PC-3 (cell line): ENCODE measurements around the gene PPP1R1B. TPM values are rescaled to one million over a fixed set of nuclear protein-coding genes. Genes with fewer than 3 reads are reported as not detected.
A peak's percentile ranks its signal among the peaks of the same experiment; 100 is the strongest.

ENCODE experiments used
- ATAC-seq: fragments of 200-7000 bp; cut with Tn5 transposase; 2 replicates; pipeline ENCODE4 v1.9.1; 2020; ENCODE audit warnings: mild to moderate bottlenecking, moderate library complexity
- BruUV-seq: library from RNA; stranded (reverse); fragments of 400-500 nt; replicated peaks from 2 replicates; lab custom pipeline; 2021; lab: Mats Ljungman, UMichigan
- CTCF ChIA-PET: fragments of 300-600 bp; sonication (Branson Sonifier 250); formaldehyde crosslinking; loops from one replicate; lab custom pipeline; 2022; ENCODE audit warnings: antibody characterized with exemption; lab: Charles Lee
- POLR2A ChIA-PET: fragments of 300-600 bp; sonication (Branson Sonifier 250); formaldehyde crosslinking; loops from one replicate; lab custom pipeline; 2022; ENCODE audit warnings: antibody characterized with exemption; ENCODE audit not compliant: unreplicated experiment; lab: Charles Lee
- DNase-seq: peaks from one replicate; pipeline ENCODE4 v3.0.0-alpha.2; 2015
- H2AFZ ChIP-seq: fragments of 300-600 bp; sonication (generic); 2 replicates; pipeline ENCODE4 v1.6.0; 2016; ENCODE audit warnings: antibody characterized with exemption, low read length
- H3F3A ChIP-seq: fragments of 300-600 bp; sonication (generic); one replicate; pipeline ENCODE4 v1.6.0; 2017; ENCODE audit warnings: antibody characterized with exemption, low read length, control low read depth, mild to moderate bottlenecking; ENCODE audit not compliant: unreplicated experiment
- H3K27ac ChIP-seq: fragments of 300-600 bp; sonication (generic); 2 replicates; pipeline ENCODE4 v1.5.1; 2016; ENCODE audit warnings: mild to moderate bottlenecking, low read length
- H3K27me3 ChIP-seq: fragments of 300-600 bp; sonication (generic); 2 replicates; pipeline ENCODE4 v1.6.1; 2016; ENCODE audit warnings: low read length, mixed read lengths
- H3K36me3 ChIP-seq: fragments of 300-600 bp; sonication (generic); 2 replicates; pipeline ENCODE4 v1.6.1; 2016; ENCODE audit warnings: low read depth, mixed run types, low read length, mixed read lengths
- H3K4me1 ChIP-seq: fragments of 300-600 bp; sonication (generic); 2 replicates; pipeline ENCODE4 v1.5.1; 2016; ENCODE audit warnings: low read length; ENCODE audit not compliant: insufficient read depth
- H3K4me2 ChIP-seq: fragments of 300-600 bp; sonication (generic); 2 replicates; pipeline ENCODE4 v1.6.0; 2016; ENCODE audit warnings: low read length
- H3K4me3 ChIP-seq: fragments of 300-600 bp; sonication (generic); 2 replicates; pipeline ENCODE4 v1.5.1; 2016; ENCODE audit warnings: mild to moderate bottlenecking, low read length, mixed read lengths
- H3K79me2 ChIP-seq: fragments of 300-600 bp; sonication (generic); 2 replicates; pipeline ENCODE4 v1.6.1; 2017; ENCODE audit warnings: low read length, mixed read lengths
- H3K9ac ChIP-seq: fragments of 300-600 bp; sonication (generic); 2 replicates; pipeline ENCODE4 v1.6.0; 2016; ENCODE audit warnings: mild to moderate bottlenecking, low read length
- H3K9me2 ChIP-seq: fragments of 300-600 bp; sonication (generic); replicated peaks from 2 replicates; pipeline ENCODE4 v1.6.1; 2016; ENCODE audit warnings: mixed run types, low read length, mixed read lengths
- H3K9me3 ChIP-seq: fragments of 300-600 bp; sonication (generic); 2 replicates; pipeline ENCODE4 v1.6.1; 2016; ENCODE audit warnings: low read length, mixed read lengths
- H4K20me1 ChIP-seq: fragments of 300-600 bp; sonication (generic); 2 replicates; pipeline ENCODE4 v1.6.1; 2016; ENCODE audit warnings: low read length, mixed read lengths
- CTCF ChIP-seq: fragments of 300-600 bp; sonication (generic); conservative IDR thresholded peaks from 2 replicates; pipeline ENCODE4 v1.5.1; 2017; ENCODE audit warnings: antibody characterized with exemption, low read depth, mild to moderate bottlenecking, low read length
- EZH2 ChIP-seq: fragments of 300-600 bp; sonication (generic); IDR thresholded peaks from one replicate; pipeline ENCODE4 v1.6.1; 2017; ENCODE audit warnings: antibody characterized with exemption, mild to moderate bottlenecking, low read length; ENCODE audit not compliant: unreplicated experiment
- EZH2phosphoT487 ChIP-seq: fragments of 300-600 bp; sonication (generic); IDR thresholded peaks from 2 replicates; pipeline ENCODE4 v1.6.1; 2018; ENCODE audit warnings: mild to moderate bottlenecking, antibody characterized with exemption, low read length, borderline replicate concordance
- intact Hi-C: fragments of 100-400 bp; cut with micrococcal nuclease; formaldehyde crosslinking; loops from 2 replicates; pipeline ENCODE4 v1.9.0; 2023
- total RNA-seq: library from RNA; depleted of rRNA; stranded (reverse); fragments of >200 nt; gene quantifications from 2 replicates; pipeline ENCODE4 v1.2.3, GENCODE V29; 2014

Gene PPP1R1B
- total RNA-seq, 1 experiment from 2014 or later: 3.1 TPM

GRCh38 chr17:39629494-39629880 is 2.7 kb downstream of the PPP1R1B start:
- no peak for ATAC-seq
- no peaks in the 10 kb centered on the region for H3F3A ChIP-seq
- BruUV-seq: no TSS peak
- H2AFZ ChIP-seq: no peak overlapping the region
- no peak overlapping the region for H3K27ac ChIP-seq
- H3K9me2 ChIP-seq: no peaks in the 10 kb centered on the region
- no peak overlapping the region for H3K9ac ChIP-seq
- peaks cover 13% of the 10 kb centered on the region for H3K27me3 ChIP-seq
- TF ChIP-seq CTCF (no peak), EZH2phosphoT487 (no peak), EZH2 (no peak)
- H3K36me3 ChIP-seq: no peaks in the 10 kb centered on the region
- H3K9me3 ChIP-seq: no peaks in the 10 kb centered on the region
- no peaks in the 10 kb centered on the region for H3K79me2 ChIP-seq
- intact Hi-C loops: no loop called here
- POLR2A ChIA-PET: no interaction called here
- H3K4me1 ChIP-seq: peaks cover 18% of the 10 kb centered on the region
- H4K20me1 ChIP-seq: no peaks in the 10 kb centered on the region
- H3K4me2 ChIP-seq: no peak overlapping the region
- DNase-seq: no peak
- H3K4me3 ChIP-seq: no peak overlapping the region
- CTCF ChIA-PET: no interaction called here

GRCh38 chr17:39629898-39630297 is 3.1 kb downstream of the PPP1R1B start:
- H3K9ac ChIP-seq: no peak overlapping the region
- H3K4me2 ChIP-seq: no peak overlapping the region
- H2AFZ ChIP-seq: no peak overlapping the region
- H3K27me3 ChIP-seq: peaks cover 13% of the 10 kb centered on the region
- H3K4me1 ChIP-seq: peaks cover 18% of the 10 kb centered on the region
- no TSS peak for BruUV-seq
- DNase-seq (no peak), ATAC-seq (no peak)
- no peaks in the 10 kb centered on the region for H3K9me2 ChIP-seq
- H3F3A ChIP-seq: no peaks in the 10 kb centered on the region
- no peaks in the 10 kb centered on the region for H3K9me3 ChIP-seq
- intact Hi-C loops: no loop called here
- TF ChIP-seq EZH2phosphoT487 (no peak), EZH2 (no peak), CTCF (no peak)
- no peaks in the 10 kb centered on the region for H4K20me1 ChIP-seq
- H3K36me3 ChIP-seq: no peaks in the 10 kb centered on the region
- H3K79me2 ChIP-seq: no peaks in the 10 kb centered on the region
- H3K4me3 ChIP-seq: no peak overlapping the region
- POLR2A ChIA-PET: no interaction called here
- H3K27ac ChIP-seq: no peak overlapping the region
- CTCF ChIA-PET: no interaction called here

GRCh38 chr17:39631403-39631802 is 4.7 kb downstream of the PPP1R1B start:
- POLR2A ChIA-PET: no interaction called here
- ATAC-seq: peak; percentile 57
- Histone ChIP-seq H3K79me2 (0 out of 2 replicates have a peak, but pooled peaks cover under 1% of the 10 kb centered on the region), H3K27ac (peak overlapping the region; percentile 71), H3K9me2 (no peaks in the 10 kb centered on the region), H3F3A (no peaks in the 10 kb centered on the region), H3K4me3 (no peak overlapping the region), H3K9ac (peak overlapping the region; percentile 27; the same call in 1 of the 2 replicates), H3K9me3 (no peaks in the 10 kb centered on the region), H4K20me1 (no peaks in the 10 kb centered on the region), H3K36me3 (no peaks in the 10 kb centered on the region), H3K4me1 (peaks cover 20% of the 10 kb centered on the region), H2AFZ (peak overlapping the region; percentile 26; the same call in 1 of the 2 replicates), H3K27me3 (peaks cover 13% of the 10 kb centered on the region), H3K4me2 (peak overlapping the region; percentile 35)
- CTCF ChIA-PET: interaction anchor here (0.6 to 1.5 kb wide), 2 partner anchors 8 to 121 kb away, joined by 3 to 8 read pairs; no protein-coding TSS in a partner anchor
- BruUV-seq: no TSS peak
- DNase-seq: peak; percentile 78
- TF ChIP-seq CTCF: no peak
- no peak for TF ChIP-seq EZH2phosphoT487
- TF ChIP-seq EZH2: no peak
- intact Hi-C loops: no loop called here
